Ishikawa (cell line): ENCODE data around the gene CDK9.

Source experiments
- CEBPB ChIP-seq: IDR thresholded peaks from 2 replicates; pipeline ENCODE4 v1.6.1; 2012
- CREB1 ChIP-seq: IDR thresholded peaks from 2 replicates; pipeline ENCODE4 v1.6.1; 2012; ENCODE audit warnings: low read depth
- EP300 ChIP-seq: IDR thresholded peaks from 2 replicates; pipeline ENCODE4 v1.6.1; 2012; ENCODE audit warnings: borderline replicate concordance
- MAX ChIP-seq: IDR thresholded peaks from 2 replicates; pipeline ENCODE4 v1.6.1; 2012
- RAD21 ChIP-seq: IDR thresholded peaks from 2 replicates; pipeline ENCODE4 v1.6.1; 2012; ENCODE audit warnings: low read depth
- REST ChIP-seq: IDR thresholded peaks from 2 replicates; pipeline ENCODE4 v1.6.1; 2012; ENCODE audit warnings: low read depth, mild to moderate bottlenecking
- TAF1 ChIP-seq: IDR thresholded peaks from 2 replicates; pipeline ENCODE4 v1.6.1; 2012; ENCODE audit warnings: low read depth, mild to moderate bottlenecking
- TCF12 ChIP-seq: IDR thresholded peaks from 2 replicates; pipeline ENCODE4 v1.6.1; 2012; ENCODE audit warnings: low read depth
- TEAD4 ChIP-seq: IDR thresholded peaks from 2 replicates; pipeline ENCODE4 v1.6.1; 2012
- YY1 ChIP-seq: IDR thresholded peaks from 2 replicates; pipeline ENCODE4 v1.6.1; 2012; ENCODE audit warnings: low read depth
- ZBTB7A ChIP-seq: IDR thresholded peaks from 2 replicates; pipeline ENCODE4 v1.6.1; 2012; ENCODE audit warnings: low read depth

GRCh38 chr9:127776924-127777289 lies 8.9 kb upstream of the CDK9 start:
- TF ChIP-seq REST (no peak), TEAD4 (no peak), CEBPB (no peak), YY1 (no peak), TCF12 (no peak), MAX (no peak), EP300 (no peak), RAD21 (no peak), TAF1 (no peak), ZBTB7A (no peak), CREB1 (no peak)
